HUDEP-2 (cell line): Measurements from ENCODE around the gene MTHFSD.

Source experiments
- DNase-seq, 76 experiments: peaks; one replicate each; lab custom pipeline; 2025; ENCODE audit not compliant: unreplicated experiment in 76 of 76; lab: John Stamatoyannopoulos, UW

MTHFSD gene

DNA sequence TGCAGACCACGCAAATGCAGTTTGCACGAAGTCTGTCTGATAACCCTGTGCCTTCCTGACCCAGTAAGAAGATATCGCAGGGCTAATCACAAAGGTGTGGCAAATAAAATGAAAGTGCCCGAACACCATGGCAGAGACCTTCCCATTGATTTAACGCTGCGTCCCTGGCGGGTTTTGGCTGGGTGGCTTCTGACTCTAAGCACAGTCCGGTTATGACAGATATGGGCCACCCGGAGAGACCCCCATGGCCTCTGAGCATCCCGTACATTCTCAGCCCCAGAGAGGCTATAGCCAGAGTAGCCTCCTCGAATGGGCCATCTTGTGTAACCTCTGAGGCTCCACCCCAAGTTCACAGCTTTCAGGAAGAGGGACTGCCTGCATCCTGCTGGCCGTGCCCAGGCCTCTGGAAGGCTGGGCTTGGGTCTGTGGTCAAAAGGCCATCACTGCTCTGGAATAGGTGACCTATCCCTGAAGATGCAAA, 17.0 kb upstream of the MTHFSD start:
- no peak for DNase-seq

- no peak for DNase-seq
These were observed 16.5 kb upstream of the MTHFSD start for GRCh38 chr16:86571530-86571915.

GRCh38 chr16:86570558-86571529, 15.8 kb upstream of the MTHFSD start:
- DNase-seq = no peak

DNA sequence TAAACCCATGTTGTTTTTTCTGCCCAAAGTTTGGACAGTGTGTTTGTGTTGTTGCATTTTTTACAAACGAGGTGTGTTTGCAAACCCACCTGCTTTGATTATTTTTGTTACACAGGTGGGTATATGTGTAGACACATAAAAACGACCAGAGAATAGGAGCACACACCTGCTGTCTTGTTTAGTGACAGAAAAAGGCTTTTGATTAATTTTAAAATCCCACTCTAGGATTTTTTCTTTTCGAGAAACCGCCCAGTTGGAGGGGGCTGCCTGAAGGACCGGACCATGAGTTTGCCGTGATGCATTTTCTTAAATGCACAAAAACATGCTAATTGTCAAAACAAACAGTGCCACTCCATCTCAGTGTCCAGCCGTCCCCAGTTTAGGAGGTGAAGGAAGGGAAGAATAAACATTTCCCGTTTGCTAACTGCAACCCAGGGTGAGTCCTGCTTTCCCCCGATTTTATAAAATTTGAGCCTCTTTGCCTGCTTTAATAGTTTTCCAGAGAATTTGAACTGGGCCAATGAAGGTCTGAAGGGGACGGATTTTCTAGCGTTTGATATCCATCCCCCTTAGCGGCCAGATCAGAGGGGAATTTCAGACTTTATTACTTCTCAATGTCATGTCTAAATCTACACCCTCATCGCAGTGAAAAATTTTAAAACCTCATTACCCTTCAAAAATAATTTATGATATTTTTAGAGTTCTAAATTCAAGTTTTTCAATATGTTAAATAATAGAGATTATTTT, 14.8 kb upstream of the MTHFSD start:
- no peak for DNase-seq

GRCh38 chr16:86568677-86569623, 13.9 kb upstream of the MTHFSD start:
- no peak for DNase-seq

DNA sequence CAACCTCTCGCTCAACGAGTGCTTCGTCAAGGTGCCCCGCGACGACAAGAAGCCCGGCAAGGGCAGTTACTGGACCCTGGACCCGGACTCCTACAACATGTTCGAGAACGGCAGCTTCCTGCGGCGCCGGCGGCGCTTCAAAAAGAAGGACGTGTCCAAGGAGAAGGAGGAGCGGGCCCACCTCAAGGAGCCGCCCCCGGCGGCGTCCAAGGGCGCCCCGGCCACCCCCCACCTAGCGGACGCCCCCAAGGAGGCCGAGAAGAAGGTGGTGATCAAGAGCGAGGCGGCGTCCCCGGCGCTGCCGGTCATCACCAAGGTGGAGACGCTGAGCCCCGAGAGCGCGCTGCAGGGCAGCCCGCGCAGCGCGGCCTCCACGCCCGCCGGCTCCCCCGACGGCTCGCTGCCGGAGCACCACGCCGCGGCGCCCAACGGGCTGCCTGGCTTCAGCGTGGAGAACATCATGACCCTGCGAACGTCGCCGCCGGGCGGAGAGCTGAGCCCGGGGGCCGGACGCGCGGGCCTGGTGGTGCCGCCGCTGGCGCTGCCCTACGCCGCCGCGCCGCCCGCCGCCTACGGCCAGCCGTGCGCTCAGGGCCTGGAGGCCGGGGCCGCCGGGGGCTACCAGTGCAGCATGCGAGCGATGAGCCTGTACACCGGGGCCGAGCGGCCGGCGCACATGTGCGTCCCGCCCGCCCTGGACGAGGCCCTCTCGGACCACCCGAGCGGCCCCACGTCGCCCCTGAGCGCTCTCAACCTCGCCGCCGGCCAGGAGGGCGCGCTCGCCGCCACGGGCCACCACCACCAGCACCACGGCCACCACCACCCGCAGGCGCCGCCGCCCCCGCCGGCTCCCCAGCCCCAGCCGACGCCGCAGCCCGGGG, 12.9 kb upstream of the MTHFSD start:
- no peak for DNase-seq

- no peak for DNase-seq
These were observed 12.1 kb upstream of the MTHFSD start for GRCh38 chr16:86566966-86567700.

DNA sequence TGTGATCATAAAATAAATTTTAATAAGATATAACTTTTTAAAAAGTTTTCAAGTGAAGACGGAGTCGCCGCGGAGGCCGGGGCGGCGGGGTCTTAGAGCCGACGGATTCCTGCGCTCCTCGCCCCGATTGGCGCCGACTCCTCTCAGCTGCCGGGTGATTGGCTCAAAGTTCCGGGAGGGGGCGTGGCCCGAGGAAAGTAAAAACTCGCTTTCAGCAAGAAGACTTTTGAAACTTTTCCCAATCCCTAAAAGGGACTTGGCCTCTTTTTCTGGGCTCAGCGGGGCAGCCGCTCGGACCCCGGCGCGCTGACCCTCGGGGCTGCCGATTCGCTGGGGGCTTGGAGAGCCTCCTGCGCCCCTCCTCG, 11.5 kb upstream of the MTHFSD start, which contains the start of gene FOXC2:
FOXC2 (plus strand) TSS at position 229 of the 365 bp plus-strand sequence. CDS start 507 bp downstream, outside the sequence.
- peak in 38 of 76 experiments; percentile 1 to 56 (median 18) for DNase-seq

DNA sequence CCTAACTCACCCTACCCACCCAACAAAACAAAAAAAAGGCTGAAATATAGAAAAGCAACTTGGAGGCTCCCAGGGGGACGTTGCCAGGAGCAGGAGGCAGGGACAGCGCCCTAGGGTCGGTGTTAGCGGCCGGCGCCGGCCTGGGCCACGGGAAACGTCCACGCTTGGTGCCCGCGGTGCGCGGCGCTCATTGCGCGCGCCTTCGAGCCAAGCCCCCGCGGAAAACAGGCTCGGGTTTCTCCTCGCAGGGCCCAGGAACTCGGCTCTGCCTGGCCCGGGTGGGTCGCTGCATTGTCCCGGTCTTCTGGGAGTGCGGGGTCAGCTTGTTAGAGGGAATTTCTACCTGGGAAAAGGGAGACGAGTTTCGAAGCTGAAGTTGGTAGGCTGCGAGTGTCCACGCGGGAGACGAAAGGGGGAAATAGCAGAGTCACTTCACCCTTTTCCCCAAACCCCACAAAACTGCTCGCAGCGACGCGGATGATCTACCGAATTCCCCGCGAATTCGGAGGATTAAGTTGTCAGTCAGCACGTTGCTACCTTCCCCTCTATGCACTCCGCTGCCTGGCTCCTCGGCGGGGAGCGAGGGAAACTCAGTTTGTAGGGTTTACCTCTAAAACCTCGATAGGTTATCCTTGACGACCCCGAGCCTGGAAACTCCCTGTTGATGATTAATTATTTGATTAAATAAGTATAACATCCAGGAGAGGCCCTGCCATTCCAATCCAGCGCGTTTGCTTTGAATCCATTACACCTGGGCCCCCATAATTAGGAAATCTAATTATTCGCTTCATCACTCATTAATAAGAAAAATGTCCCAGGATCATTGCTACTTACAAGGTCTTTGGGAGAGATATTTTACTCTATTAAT, 10.8 kb upstream of the MTHFSD start:
- DNase-seq = no peak

GRCh38 chr16:86565181-86565631, 10.2 kb upstream of the MTHFSD start:
- no peak for DNase-seq

DNA sequence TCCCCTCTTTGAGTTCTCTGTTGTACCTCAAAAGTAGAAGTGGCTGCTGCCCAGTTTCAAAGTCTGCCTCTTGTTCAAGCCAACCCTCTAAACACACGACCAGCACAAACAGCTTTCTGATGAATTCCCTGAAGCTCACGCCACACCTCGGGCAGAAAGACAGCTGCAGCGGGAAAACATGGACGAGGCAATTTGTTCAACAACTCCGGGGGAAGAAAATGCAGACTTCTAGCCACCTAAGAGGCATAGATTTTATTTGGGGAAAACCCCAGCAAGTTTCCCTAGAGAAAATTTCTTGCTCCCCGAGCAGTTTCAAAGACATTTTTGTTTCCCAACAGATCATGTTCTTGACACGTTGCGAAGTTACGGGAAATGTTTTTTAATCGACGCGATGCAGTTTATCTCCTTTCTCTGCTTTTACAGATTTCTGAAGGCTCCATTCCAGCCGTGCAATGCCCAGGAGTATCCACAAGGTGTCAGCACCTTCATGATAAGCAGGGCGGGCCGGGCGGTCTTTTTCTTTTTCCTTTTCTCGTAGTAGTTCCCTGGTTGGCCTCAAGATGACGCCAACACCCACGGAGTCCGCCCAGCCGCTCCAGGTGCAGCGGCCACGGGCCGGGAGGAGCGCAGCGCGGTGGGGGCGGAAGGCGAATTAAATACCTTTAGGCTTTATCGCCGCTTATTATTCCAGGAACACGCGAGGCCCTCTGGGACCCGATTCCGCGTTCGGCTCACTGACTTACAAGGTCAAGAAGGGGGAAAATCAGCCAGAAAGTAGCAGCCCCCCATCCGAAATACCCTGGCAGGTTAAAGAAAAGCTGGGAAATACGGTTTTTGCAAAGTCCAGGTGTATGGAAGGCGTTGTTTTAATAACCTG, 8.7 kb upstream of the MTHFSD start:
- DNase-seq = peak in 71 of 76 experiments; percentile 13 to 86 (median 68)

DNA sequence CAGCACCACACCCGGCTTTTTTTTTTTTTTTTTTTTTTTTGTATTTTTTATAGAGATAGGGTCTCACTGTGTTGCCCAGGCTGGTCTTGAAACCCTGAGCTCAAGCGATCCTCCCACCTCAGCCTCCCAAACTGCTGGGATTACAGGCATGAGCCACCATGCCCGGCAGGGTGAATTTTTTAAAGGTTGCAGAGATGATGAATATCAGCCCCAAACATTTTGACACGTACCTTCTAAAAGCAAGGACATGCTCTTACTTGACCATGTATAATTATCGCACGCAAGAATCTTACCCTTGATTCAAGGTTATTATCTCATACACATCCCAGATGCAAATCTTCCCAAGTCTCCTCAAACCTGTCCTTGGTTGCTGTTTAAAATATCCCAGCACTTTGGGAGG, 7.3 kb upstream of the MTHFSD start:
- no peak for DNase-seq

- no peak for DNase-seq
These were observed 4.8 kb upstream of the MTHFSD start for GRCh38 chr16:86559802-86560305.

DNA sequence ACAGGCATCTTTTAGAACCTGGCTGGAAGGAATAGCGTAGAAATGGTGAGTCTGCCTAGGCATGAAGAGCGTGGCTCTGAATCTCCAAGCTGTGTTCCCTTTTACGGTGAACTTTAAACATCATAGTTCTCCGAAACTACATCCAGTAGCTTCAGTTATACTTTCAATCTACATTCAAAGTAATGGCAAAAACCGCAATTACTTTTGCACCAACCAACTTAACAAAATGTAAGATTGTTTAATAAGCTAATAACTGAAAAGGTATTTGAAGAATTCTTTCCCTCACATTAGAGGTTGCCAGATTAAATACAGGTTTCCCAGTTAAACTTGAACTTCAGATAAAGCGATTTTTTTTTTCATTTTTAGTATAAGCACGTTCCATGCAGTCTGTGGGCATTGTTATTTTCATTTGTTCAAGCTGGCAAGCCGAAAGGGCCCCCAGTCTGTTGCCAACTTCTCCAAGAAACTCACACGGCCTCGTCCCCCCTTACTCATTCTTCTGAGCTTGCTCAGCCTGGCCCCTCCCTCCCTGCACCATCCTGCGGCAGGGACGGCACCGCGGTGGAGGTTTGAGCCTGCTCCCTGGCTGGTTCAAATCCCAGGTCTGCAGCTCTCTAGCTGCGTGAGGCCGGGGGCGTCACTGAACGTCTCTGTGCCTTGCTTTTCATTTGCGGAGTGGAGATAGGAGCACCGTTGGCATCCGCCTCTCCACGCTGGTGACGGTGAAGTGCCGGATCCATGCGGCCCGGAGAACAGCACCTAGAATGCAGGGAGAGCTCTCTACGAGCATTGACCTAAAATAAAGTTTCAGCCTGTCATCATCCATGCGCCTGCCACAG, 3.5 kb upstream of the MTHFSD start:
- no peak for DNase-seq

DNA sequence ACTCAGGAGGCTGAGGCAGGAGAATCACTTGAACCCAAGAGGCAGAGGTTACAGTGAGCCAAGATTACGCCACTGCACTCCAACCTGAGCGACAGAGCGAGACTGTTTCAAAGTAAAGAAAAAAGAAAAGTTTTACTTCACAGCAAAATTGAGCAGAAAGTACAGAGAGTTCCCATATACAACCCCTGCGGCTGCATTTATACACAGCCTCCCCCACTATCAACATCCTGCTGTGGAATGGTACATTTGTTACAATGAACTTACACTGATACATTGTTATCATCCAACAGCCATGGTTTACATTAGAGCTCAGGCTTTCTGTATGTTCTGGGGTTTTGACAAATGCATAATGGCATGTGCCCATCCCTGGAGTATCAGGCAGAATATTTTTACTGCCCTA, 2.6 kb upstream of the MTHFSD start:
- no peak for DNase-seq

DNA sequence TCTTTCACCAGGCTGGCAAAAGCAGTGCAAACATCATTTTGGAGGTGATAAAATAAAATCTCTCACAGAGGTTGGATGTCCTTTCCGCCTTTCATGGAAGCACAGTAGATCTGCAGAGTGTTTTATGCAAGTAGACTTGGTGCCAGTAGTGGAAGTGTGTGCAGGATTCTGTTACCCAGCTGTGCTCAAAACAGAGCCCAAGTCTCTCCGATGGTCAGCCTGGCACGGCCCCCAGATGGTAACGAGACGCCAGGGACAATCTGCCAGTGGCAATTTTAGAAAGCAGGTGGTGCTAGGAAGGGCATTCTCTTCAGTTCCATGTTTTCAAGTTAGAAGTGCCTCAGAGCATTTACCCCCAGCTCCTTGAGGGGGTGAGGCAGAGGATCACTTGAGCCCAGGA, 1.5 kb upstream of the MTHFSD start:
- DNase-seq = no peak
